NCI-H2196 treated with DMSO at 0.1 percent for 48 hours (cell line): ENCODE results near the gene RAB6B.

Experiments
- DNase-seq: peaks from one replicate; lab custom pipeline; 2025; ENCODE audit not compliant: unreplicated experiment; lab: John Stamatoyannopoulos, UW

The RAB6B gene

DNA sequence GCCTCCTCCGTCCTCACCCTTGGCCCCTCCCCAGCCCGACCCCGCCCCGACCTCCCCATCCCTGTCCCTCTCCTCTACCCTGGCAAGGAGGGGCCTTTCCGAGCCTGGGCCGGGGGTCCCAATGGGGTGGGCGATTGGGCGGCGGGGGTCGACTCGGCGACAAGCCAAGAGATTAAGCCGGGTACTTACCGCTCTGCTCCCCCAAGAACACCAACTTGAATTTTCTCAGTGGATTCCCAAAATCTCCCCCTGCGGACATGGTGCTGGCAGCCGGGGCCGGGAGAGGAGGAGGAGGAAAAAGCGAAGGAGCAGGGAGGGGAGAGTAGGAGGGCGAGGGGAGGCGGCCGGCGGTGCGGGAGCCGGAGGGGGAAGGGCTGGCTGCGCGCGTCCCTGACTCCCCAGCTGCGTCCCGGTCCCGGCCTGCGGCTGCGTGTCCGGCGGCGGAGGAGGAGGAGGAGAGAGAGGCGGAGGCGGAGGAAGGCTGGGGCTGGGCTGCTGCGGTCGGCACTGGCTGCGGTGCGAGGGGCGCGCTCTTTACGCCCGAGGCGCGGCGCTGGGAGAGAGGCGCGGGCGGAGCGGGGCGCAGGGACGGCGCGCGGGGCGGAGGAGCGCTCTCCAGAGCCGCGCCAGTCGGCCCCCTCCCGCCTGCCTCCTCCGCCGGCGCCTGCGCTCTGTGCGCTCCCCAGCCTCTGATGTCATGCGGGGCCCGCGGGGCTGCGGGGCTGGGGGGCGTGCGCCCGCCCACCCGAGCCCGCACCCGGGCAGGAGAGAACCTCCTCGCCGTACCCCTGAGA is at the start of gene RAB6B:
Gene RAB6B (minus strand): TSS at position 675 of the 794 bp plus-strand sequence. CDS start 416 bp downstream, at position 259.
- DNase-seq: peak; percentile 19

DNA sequence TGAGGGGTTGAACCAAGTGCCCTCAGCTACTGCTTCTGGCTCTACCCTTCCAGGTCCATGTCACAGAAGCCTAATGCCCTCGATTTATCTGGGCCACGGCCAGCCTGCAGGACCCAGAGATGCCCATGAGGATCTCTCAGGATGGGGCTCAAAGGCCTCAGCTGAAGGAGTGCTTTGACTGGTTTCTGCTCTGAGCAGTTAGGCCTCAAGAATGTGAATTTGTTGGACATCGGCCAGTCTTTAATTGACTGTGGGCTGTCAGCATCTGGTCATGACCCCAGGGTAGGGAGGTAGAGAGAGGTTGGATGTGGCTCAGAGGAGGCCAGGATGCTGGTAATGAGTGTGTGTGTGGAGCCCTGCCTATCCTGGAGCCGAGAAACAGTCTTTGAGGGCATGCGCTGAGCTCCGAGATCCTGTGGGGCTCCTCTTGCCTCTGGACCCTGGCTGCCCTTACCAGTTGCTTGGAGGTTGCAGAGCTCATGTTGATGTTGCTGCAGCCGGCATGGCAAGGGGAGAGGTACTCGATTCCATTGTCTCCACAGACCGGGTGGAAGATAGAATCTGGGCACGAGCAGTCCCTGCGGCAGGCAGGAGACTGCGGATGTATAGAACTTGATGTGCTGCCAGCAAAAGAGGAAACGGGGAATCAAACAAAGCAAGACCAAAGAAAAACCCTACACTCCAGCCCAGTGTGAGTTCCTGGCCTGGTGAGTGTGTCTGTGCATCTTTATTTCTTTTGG is 49.1 kb upstream of the RAB6B start:
- DNase-seq: no peak

DNA sequence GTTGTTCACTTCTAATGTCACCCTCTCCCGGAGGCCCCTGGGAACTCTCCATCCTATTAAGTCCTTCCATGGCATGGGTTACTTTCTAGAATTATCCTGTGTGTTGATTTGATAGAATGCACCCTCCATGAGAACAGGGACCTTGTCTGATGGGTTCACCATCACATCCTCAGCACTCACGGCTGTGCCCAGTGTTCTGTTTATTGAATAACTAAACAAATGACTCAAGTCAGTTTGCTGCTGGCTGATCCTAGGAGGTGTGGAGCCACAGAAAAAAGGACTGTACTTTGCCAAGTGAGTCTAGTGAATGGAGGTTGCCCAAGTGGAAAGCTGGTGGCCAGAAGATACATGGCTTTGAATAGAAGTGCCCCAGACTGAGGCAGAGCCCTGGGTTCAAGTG is 48.5 kb upstream of the RAB6B start:
- DNase-seq: no peak

DNA sequence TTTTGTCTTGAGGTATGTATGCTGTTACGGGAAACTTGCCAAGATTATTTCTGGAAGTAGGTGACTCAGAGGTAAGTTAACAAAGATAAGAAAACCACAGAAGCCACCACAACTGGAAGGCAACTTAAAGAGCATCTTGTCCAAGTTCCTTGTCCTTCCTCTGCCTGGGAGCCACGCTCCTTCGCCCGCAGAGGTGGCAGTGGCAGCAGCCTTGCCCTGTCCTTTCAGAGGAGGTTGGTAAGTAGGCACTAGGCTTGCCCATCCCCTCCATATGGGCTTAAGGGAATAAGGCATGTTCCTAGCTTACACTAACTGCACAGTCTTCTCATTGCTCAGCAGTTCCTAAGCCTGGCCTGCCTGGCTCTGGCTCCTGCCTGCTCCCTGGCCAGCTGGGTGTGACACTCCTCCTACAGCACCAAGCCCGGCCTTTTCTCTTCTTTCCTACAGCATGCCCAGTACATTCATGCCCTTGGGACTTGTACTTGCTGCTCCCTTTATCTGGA is 48.0 kb upstream of the RAB6B start:
- no peak for DNase-seq

DNA sequence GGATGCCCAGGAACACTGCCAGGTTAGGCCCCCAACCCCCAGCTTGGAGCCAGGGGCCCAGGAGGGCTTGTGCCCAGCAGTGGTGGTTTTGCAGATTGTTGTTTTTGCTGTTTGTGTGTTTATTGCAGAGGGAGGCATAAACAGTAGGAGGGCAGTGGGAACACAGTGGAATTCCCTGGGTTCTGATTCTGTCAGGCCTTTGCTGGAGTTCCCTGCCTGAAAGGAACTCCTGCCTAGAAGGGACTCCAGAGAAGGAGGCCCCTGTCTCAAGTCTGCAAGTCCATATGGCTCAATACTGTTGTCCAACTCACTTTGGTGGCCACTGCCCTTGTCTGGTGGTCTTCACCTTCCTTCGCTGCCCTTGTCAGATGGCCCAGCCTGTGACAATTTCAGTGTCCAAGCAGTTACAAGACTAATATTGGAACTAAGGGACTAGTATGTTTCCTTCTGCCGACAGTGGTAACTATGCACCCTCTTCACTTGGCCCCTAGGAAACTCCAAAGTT is 47.4 kb upstream of the RAB6B start:
- no peak for DNase-seq

DNA sequence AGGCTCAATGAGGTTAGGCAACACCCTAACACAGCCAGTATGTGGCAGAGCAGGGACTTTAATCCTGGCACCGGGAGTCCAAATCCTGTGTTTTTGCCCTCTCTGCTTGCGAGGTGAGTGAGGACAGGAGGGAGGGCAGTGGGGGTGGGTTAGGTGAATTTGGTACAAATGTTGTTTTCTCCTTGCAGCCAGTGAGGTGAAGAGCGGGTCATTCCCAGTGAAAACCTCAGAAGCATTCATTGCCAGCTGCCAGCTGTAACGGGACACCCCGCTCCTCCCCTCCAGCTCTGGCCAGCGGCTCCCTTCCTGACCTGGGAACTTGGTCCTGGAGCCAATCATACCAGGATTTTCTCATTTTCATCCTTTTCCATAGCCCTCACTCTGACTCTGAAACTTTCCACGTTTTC is 45.7 kb upstream of the RAB6B start:
- no peak for DNase-seq

DNA sequence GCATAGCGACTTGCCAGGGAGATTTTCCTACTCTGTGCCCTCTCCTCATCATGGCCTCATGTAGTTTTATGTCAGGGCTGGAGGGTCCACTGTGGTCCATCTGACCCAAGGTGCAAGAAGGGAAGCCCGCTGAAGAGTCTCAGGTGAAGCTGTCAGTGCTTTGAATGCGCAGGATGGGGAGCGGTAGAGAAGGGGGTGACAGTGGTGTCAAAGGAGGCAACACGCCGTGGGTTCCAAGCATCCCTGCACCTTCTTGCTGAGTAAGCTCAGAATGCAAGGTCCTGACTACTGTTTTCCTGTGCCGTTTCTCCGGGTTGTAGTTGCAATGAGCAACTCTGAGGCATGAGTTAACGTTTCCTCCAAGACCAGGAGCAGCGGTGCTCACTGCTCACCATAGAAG is 44.9 kb upstream of the RAB6B start:
- no peak for DNase-seq

DNA sequence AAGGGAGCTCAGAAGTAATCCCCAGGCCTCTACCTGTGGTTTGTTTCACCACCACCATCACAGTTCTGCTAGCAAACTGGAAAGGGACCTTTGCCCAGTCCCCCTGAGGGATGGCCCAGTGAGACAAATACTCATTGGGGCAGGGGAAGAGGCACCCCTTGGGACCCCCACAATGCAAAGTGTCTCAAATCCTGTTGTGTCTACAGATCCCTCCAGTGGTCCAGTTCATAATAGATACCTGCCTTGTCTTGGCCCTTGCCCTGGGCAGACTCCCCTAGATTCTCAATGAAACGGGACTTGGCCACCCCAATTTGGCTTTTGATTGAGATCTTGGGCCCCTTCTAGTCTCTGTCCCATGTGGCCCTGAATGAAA is 43.8 kb upstream of the RAB6B start:
- DNase-seq: no peak

DNA sequence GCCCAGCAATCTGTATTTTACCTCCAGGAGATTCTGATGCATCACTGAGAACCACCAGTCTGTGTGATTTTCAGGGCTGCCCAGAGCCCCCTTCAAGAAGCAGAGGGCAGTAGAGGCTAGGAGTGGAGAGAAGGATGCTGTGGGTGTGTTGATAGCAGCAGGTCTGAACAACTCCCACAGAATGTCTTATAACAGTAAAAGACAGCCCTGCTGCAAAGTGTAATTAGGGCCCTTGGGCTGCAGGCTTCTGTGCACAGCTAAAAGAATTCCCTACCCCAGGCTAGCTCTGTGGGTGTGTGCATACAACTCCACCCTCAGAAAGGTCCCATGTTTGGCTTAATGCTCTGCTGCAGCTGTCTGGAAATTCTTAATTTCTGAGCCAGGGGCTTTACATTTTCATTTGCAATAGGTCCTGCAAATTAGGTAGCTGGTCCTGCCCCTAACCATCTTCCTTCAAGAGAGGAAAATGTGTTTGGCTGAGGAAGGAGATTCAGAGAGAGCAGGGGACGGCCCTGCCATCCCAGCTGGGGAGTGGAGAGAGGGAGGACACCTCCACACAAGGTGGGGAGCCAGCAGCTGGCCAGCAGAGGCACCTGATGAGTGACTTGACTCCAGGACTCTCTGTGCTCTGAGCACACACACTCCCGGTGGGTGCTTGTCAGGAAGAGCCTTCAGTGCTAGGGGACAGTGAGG is 43.2 kb upstream of the RAB6B start:
- DNase-seq: no peak

DNA sequence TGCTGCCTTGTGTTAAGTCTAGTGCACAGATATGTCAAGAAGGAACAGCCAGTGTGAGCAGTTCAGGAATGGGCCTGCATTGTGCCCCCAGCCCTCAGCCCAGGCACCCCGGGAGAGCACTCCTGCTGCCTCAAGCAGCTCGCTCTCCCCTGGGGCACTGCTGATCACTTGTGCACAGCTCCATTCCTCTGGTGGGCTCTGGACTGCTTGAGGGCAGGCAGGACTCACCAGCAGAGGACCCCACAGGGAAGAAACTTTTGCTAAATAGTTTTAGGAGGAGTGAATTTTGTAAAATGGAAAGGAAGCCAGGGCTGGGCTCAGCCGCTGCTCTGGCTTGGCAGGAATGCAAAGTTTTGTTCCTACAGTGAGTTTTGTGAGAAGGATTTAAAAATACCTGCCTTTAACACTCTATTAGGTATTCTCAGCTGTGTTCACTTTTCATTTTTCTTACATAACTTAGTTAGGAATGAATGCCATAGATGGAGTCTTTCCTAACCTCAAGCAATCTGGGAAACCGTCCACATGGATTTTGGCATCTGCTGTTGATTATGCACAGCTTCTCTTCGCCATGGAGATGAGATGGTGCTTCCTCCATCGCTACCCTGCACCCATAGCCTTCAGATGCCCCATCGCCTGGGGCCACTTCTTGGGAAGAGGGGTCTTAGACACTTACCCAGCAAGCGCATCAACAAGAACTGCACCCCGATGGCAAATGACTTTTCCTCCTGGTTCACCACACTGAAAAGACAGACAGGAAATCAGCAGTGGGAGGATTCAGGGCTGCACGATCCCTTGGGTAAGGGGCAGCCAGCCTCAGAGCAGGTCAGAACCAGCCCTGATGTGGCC is 42.3 kb upstream of the RAB6B start:
- no peak for DNase-seq

DNA sequence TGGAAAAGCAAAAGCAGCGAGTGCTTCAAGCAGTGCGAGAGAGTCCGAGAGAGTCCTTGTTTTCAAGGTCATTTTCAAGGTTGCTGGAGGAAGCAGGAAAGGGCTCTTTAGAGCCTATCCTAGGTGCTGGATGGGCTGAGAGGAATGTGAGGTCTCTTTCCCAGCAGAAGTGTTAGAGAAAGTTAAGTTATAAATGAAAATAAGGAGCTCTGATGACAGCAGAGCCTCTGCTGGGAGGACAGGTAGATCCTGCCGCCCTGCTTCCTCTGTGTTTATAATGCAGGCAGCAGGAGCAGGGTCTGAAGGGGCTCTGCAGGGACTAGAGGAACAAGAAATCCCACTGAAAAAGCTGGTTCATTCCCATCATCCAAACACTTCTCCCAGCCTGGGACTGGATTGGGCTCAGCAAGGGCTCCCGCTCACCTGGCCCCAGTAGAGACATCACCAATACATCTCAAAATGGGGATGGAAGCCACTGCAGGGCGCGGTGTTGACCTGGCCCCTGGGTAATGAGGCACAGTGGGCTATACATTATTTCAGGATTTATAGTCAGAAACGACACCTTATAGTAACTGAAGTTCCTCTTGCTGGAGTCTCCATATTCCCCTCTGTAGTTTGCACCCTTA is 41.5 kb upstream of the RAB6B start:
- no peak for DNase-seq

DNA sequence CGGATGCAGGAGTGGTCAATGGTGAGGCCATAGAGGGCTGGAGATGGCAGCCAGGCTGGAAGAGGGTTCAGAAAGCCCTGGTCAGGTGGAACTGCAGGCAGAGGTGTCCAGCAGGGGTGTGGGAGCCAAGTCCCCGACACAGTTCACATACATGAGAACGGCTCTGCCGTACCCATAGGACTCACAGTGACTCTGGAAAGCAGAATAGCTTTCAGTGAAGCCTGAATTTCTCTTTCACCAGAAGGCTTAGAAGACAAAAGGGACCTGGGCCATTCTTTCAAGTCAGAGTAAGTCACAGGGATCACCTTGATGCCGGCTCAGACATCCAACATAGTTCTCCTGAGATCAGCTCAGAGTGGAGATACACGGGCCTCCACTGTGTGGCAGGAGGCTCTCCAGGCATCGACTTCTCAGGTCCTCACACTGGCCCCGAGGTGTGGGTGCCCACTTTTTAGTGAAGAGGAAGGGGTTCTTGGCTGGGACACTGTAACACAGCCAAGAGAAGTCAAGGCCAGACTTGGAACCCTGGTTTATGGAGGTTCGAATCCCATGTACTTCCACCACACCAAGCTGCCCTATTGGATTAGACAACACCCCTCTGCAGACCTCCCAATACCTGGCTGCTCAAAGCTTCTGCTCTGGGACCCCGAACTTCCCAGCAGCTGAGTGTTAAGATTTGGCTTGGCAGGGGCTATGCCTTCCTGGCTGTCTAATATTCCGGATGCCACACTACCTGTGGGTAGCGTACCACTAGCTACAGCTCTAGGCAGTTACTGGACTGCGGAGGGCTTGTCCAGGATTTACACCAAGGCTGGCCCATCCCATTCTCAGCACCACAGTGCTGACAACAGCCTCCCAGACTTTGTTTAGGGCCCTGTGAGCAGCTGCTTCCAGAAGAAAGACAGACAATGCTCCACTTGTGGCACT is 40.4 kb upstream of the RAB6B start:
- no peak for DNase-seq

DNA sequence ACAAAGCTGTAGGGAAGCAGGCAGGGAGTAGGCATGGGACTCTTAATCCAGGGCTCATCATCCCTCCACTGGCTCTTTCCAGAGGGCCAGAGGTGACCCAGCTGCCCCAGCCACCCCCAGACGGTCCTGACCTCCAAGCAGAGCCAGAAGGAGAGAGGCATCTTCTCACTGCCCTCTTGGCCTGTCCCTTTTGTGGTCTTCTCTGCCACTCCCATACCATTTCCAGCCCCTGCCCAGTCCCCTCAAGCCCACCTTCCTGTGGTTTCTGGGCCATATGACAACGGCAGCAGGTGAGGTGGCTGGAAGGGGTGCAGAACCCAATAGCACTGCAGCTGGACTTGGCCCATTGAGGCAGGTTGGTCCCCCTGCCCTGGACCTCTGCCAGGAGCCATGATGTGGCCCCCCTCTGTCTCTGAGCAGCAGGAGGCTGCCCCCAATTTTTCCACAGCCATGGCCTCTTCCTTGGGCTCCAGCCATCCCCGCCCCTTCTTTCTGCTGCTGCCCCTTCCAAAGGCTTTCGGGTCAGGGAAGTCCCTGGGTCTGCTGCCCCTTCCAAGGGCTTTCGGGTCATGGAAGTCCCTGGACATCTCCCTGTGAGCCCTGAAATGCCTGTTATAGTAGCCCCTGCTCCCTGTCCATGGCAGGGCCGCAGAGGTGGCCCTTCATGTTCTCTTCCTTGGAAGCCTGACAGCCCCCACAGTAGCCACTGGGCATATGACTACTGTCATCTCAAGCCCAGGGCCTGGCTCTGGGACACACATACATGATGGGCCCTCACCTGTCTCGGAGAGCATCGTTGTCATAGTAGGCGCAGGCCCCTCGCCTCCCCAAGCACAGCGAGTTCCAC is 39.5 kb upstream of the RAB6B start:
- DNase-seq: no peak

DNA sequence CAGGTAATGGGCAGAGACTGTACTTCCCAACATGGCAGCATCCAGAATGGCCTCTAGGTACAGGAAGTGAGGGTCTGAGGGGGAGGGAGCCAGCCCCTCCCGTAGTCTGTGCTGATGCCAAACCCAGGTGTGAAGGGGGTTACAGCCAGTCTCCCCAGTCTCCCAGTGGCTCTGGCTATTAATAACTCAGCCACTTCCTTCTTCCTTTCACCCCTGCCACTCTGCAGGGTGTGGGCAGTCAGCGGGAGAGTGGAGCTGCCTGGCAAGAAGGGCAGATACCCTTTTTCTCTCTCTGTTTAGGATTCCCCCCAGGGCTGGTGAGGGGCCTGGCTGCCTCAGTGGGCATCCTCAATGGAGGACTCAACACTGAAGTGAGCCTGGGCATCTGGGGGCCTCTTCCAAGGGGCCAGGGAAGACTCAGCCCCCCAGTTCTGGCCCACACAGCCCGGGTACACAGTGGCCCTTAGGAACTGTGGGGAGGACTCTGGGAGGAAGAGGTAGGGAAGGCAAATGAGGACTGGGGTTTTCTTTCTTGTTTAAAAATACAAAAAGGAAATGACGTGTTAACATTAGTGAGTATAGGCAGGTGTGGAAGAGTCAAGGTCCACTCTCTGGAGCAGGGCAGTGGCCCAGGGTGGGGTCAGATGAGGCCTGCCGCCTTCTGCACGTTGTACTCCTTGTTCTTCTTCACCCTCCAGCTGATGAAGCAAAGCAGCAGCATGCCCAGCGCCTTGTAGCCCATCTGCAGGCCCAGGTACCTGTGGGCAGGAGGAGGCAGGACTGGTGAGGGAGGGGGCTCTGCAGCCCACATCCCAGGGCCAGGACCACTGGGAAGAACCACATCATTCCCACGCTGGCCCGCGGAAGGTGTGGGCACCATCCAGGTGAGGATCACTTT is 38.6 kb upstream of the RAB6B start:
- no peak for DNase-seq

DNA sequence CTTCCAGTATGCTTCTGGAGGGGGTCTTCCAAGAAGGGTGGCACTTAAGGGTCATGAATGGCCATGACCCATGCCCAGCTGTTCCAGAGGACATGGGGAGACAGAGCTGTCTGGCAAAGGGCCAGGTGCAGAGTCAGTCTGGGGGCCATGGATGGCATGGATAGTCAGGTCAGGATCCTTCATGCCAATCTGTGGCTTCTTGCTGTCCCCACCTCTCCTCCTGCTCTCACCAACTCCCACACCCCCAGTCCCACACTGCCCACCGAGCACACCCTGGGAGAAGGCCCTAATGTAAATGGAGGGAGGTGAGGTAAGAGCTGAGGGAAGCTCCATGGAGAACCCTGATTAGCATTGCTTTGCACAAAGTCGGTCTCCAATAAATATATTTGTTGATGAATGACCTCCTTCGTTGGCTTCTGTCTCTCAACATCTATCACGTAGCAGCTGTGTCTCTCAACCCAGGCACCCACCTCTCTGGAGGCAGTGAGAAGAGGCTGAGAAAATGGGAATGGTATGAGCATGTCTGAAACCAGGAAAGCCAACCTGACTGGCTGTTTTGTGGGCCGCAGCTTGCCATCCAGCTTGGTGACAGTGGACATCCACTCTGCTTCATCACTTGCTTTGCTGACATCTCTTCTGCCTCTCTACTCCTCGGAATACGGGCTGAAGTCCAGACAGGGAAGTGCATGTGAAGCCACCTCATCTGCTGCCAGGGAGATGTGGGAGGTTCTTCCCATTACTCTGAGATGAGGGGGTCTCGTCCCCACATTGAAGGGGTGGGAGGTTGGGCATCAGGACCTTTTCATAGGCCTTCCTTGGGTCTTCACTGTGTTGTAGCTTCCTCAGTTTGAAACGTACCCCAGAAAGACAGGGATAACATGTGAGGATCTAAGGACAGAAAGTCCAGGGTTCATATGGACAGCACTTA is 37.7 kb upstream of the RAB6B start:
- no peak for DNase-seq

DNA sequence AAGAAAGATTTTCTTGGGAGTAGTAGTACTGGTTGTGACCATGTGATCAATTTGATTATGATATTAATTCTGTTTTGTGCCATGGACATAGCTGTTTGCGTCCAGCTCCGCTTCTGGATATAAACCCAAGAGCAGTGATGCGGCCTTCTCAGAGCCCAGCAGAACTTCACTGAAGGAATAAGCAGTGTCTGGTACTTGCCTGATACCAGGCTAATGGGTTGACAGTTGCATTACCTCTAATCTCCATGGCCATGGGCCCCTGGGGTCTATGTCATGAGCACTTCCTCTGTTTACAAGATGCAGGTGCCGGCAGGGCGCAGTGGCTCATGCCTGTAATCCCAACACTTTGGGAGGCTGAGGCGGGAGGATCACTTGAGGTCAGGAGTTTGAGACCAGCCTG is 36.3 kb upstream of the RAB6B start:
- no peak for DNase-seq
